Adrenal gland (tissue), 12 donors: ENCODE results near the gene CAMK2N2. TPM values are rescaled to one million over a fixed set of nuclear protein-coding genes. Genes with fewer than 3 reads are reported as not detected.
A peak's percentile ranks its signal among the peaks of the same experiment; 100 is the strongest.

Experiments
- DNase-seq, 7 donors: peaks; one replicate each; pipeline ENCODE4 v3.0.0-alpha.2; 2019 to 2020
- H3K27ac ChIP-seq, 5 donors: fragments of 200-600 bp; sonication (generic) in 4 of 5; 1 replicate in 3 of 5; 2 replicates in 2 of 5; pipeline versions ENCODE4 v1.5.1 to v1.8.0; 2016 to 2020; ENCODE audit warnings: mild to moderate bottlenecking in 1 of 5
- H3K27me3 ChIP-seq: fragments of 200-600 bp; 2 replicates; pipeline ENCODE4 v1.8.0; 2021
- H3K36me3 ChIP-seq, 2 donors: fragments of 200-600 bp; replicated peaks in 1 of 2; 1 replicate in 1 of 2; 2 replicates in 1 of 2; pipeline versions ENCODE4 v1.5.1 to v1.8.0; 2018 to 2022
- H3K4me1 ChIP-seq, 2 donors: fragments of 200-600 bp; replicated peaks in 1 of 2; 1 replicate in 1 of 2; 2 replicates in 1 of 2; pipeline versions ENCODE4 v1.5.1 to v1.8.0; 2018 to 2021
- H3K4me3 ChIP-seq, 4 donors: fragments of 200-600 bp; sonication (generic) in 3 of 4; one replicate each; pipeline ENCODE4 v1.5.1; 2016 to 2018
- H3K9me3 ChIP-seq, 3 donors: fragments of 200-600 bp; sonication (generic) in 1 of 3; replicated peaks in 1 of 3; 1 replicate in 2 of 3; 2 replicates in 1 of 3; pipeline versions ENCODE4 v1.5.1 to v1.8.0; 2016 to 2021
- POLR2A ChIP-seq, 2 donors: fragments of 450-650 bp; IDR thresholded peaks; one replicate each; pipeline ENCODE4 v1.6.1; 2017; ENCODE audit warnings: antibody characterized with exemption in 2 of 2, mild to moderate bottlenecking in 2 of 2, moderate library complexity in 1 of 2
- WGBS, 4 donors: extraction: QIAGEN DNeasy Blood & Tissue Kit in 2 of 4; methylation state at CpG; one replicate each; pipeline versions ENCODE4 v1.1.5 to v1.1.7; 2013 to 2017; 5-methylcytosine and 5-hydroxymethylcytosine counted together
- intact Hi-C, 2 donors: fragments of 100-400 bp; cut with DNase I; formaldehyde crosslinking; loops; one replicate each; pipeline versions ENCODE4 v1.14.1 to v1.15.0; 2022 to 2023
- polyA plus RNA-seq, 3 donors: library from polyadenylated mRNA; stranded (reverse); fragments of 200-250 nt in 2 of 3; fragments of 350-450 nt in 1 of 3; fragmentation: Illumina TruSeq in 1 of 3; extraction: RNeasy Lipid Tissue Mini Kit (QIAGEN cat#74804) in 1 of 3; gene quantifications; one replicate each; pipeline ENCODE4 v1.2.3, GENCODE V29; 2013 to 2014
- total RNA-seq, 9 donors: library from RNA; depleted of rRNA in 4 of 9; stranded (reverse); fragments of >200 nt in 4 of 9; fragments of 120-200 nt in 1 of 9; fragmentation: NEBNext Ultra II Directional in 1 of 9; extraction: Animal tissue kit (Norgen Biotek cat#: 25700) in 1 of 9; gene quantifications; one replicate each; pipeline versions ENCODE4 v1.1.0 to v1.2.4, GENCODE V29; 2013 to 2023
- TF ChIP-seq, protein P1 (sequence below), 6 experiments: fragments of 450-650 bp in 4 of 6; fragments of 200-600 bp in 2 of 6; sonication (generic) in 1 of 6; IDR thresholded peaks; 1 replicate in 5 of 6; 2 replicates in 1 of 6; pipeline versions ENCODE4 v1.5.1 to v1.8.0; 2016 to 2021; ENCODE audit warnings: antibody characterized with exemption in 6 of 6, mild to moderate bottlenecking in 2 of 6, moderate library complexity in 1 of 6
- donor health status: healthy with polysubstance abuse.
- donor health status: Bipolar disorder and iron deficiency.
- donor health status: DM: yes; HTN: yes; CAD: no.
- donor health status: DM: no; HTN: no; CAD: no.
- donor health status: DM: no; HTN: no; CAD: no.
- donor health status: DM: yes; HTN: yes; CAD: no.

CAMK2N2 gene
- total and polyA plus RNA-seq, 12 donors = 0.47 to 39.3 (median 7.2) TPM; not detected in 2

DNA sequence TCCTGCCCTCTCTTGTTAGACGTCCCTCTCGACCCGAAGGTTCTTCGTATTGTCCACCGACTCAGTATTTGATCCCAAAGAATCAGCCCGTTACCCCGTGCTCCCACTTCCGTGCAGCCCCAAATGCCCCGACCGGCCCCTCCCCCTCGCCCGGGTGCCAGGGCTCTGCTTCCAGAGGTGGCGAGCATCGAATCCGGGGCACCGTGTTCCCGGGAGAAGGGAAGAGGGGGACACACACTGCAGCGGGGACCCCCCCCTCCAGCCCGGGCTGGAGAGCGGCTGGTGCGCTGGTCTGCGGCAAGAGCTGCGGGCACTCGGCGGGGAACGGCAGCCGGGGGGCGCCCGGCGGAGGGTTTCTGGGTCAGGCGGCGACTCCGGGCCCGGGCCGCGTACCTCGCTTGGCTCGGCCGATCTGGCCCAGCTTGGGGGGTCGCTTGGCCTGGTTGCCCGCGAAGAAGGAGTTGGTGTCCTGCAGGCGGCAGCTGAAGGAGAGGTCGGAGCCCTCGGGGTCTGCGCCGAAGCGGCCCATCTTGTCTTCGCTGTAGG, 556 bp downstream of the CAMK2N2 start:
- intact Hi-C loops = no loop called here
- TF ChIP-seq POLR2A (IDR thresholded peaks at IDR 0.05) = peak in 1 of 2 donors; percentile 12
- TF ChIP-seq, protein P1, sequence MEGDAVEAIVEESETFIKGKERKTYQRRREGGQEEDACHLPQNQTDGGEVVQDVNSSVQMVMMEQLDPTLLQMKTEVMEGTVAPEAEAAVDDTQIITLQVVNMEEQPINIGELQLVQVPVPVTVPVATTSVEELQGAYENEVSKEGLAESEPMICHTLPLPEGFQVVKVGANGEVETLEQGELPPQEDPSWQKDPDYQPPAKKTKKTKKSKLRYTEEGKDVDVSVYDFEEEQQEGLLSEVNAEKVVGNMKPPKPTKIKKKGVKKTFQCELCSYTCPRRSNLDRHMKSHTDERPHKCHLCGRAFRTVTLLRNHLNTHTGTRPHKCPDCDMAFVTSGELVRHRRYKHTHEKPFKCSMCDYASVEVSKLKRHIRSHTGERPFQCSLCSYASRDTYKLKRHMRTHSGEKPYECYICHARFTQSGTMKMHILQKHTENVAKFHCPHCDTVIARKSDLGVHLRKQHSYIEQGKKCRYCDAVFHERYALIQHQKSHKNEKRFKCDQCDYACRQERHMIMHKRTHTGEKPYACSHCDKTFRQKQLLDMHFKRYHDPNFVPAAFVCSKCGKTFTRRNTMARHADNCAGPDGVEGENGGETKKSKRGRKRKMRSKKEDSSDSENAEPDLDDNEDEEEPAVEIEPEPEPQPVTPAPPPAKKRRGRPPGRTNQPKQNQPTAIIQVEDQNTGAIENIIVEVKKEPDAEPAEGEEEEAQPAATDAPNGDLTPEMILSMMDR (IDR thresholded peaks at IDR 0.05) = peak in 1 of 6 experiments; percentile 5
- H3K27me3 ChIP-seq = no peaks in the 10 kb centered on the region
- no peaks in the 10 kb centered on the region for H3K36me3 ChIP-seq
- peak overlapping the region in 2 of 4 donors; percentile 2 to 65 for H3K4me3 ChIP-seq
- DNase-seq = peak in 3 of 7 donors; percentile 27 to 48 (median 36)
- no peaks in the 10 kb centered on the region for H3K9me3 ChIP-seq
- peaks cover 25 to 27% of the 10 kb centered on the region in 2 donors for H3K4me1 ChIP-seq
- 0 to 5% (median 2%) methylated on average over 4 to 49 of the region's 49 CpGs for WGBS, 4 donors
- peak overlapping the region in 2 of 5 donors; percentile 53 to 78 for H3K27ac ChIP-seq

DNA sequence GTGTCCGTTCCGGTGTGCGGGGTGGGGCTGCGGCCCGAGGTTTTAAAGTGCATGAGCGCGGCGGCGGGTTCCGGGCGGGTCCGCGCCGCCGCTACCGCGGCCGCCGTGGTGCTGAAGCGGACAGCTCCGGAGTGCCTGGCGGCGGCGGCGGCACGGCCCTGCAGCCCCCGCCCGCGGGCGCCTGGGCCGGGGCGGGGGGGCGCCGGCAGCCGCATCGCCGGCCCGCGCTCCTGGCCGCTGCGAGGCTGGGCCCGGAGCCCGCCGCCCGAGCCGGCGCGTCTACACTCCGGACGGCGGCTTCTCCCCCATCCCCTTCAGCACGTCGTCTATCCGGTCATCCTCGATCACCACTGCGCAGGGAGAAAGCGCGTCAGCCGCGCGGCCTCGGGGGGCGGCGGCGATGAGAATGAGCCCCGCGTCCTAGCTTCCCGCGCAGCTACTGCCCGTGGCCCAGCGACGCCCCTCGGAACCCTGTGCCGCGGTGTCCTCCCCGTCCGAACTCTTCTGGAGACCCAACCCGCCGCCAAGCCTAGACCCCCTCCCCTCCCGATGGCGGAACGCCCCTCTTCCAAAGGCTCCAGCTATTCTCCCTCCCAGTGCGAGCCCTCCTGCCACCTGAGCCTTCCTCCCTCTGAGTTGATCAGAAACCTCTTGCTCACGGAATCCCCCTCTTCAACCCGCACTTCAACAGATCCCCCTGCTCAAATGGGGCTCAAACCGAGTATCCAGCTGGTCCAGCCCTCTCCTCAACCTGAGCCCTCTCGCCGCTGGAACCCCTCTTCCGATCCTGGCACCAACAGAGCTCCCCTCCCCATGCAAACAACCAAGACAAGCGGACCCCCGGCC, 1.3 kb downstream of the CAMK2N2 start:
- H3K27me3 ChIP-seq = no peaks in the 10 kb centered on the region
- H3K36me3 ChIP-seq = no peaks in the 10 kb centered on the region
- WGBS, 4 donors = 1 to 2% (median 1%) methylated on average over 33 to 91 of the region's 91 CpGs
- TF ChIP-seq, protein P1 (IDR thresholded peaks at IDR 0.05) = no peak
- peaks cover 25 to 27% of the 10 kb centered on the region in 2 donors for H3K4me1 ChIP-seq
- no peaks in the 10 kb centered on the region for H3K9me3 ChIP-seq
- peak overlapping the region in 2 of 5 donors; percentile 29 to 78 for H3K27ac ChIP-seq
- intact Hi-C loops = no loop called here
- H3K4me3 ChIP-seq = peak overlapping the region in 1 of 4 donors; percentile 65
- DNase-seq = peak in 5 of 7 donors; percentile 46 to 62 (median 53)

DNA sequence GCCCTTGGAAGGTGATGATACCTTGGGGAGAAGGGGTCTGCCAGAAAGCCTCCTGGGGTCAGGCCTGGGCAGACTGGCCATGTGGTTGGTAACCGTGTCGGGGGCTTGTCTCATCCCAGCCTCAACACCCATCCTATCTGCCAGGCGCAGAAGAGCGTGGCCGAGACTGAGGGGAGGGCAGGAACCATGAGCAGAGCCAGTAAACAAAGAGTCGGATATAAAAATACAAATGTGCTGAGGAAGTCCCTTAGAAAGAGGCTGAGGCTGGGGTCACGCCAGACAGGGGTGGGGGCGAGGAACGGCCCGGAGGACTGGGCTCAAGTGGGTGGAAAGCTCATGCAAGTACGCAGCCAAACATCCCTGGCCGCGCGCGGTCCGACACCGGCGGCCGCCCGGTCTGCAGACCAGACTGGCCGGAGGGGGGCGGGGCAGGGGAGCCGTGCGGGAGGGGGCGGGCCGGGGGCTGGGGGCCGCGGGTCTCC, 1.9 kb downstream of the CAMK2N2 start:
- no peak for TF ChIP-seq POLR2A (IDR thresholded peaks at IDR 0.05)
- TF ChIP-seq, protein P1 (IDR thresholded peaks at IDR 0.05) = no peak
- DNase-seq = no peak
- Histone ChIP-seq H3K9me3 (no peaks in the 10 kb centered on the region), H3K27ac (peak overlapping the region in 1 of 5 donors; percentile 5), H3K27me3 (no peaks in the 10 kb centered on the region), H3K4me3 (no peak overlapping the region), H3K36me3 (no peaks in the 10 kb centered on the region), H3K4me1 (peaks cover 25 to 27% of the 10 kb centered on the region in 2 donors)
- WGBS, 4 donors = 14 to 29% (median 20%) methylated on average over 11 to 28 of the region's 28 CpGs
- intact Hi-C loops = no loop called here

DNA sequence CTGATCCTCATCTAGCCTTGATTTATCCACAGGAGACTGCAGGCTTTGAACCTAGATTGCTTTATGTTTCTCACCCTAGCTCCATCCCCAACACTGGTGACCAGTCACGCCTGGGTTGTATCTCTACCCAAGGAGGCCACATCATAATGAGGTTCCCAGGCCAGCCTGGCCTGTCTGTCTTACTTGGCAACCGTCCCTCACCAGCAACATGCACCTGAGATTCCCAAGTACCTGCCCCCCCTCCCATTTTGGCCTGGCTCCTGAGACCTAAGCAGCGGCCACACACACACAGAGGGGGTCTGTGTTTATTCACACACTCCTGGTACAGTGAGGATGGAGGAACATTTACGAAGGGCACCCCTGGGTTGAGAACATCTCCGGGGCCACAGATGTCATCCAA, 2.4 kb downstream of the CAMK2N2 start:
- intact Hi-C loops = no loop called here
- Histone ChIP-seq H3K27me3 (no peaks in the 10 kb centered on the region), H3K36me3 (no peaks in the 10 kb centered on the region), H3K4me3 (no peak overlapping the region), H3K4me1 (peaks cover 25 to 27% of the 10 kb centered on the region in 2 donors), H3K9me3 (no peaks in the 10 kb centered on the region), H3K27ac (peak overlapping the region in 1 of 5 donors; percentile 5)
- no peak for TF ChIP-seq POLR2A (IDR thresholded peaks at IDR 0.05)
- TF ChIP-seq, protein P1 (IDR thresholded peaks at IDR 0.05) = no peak
- no peak for DNase-seq
- WGBS, 4 donors = 86 to 91% (median 90%) methylated on average over 5 of the region's 5 CpGs
